Glomerular endothelial cell (primary cell): ENCODE measurements around the gene FNDC10. TPM values are rescaled to one million over a fixed set of nuclear protein-coding genes. Genes with fewer than 3 reads are reported as not detected.

Experiments used
- DNase-seq: peaks from one replicate; pipeline ENCODE4 v3.0.0-alpha.2; 2011; ENCODE audit warnings: low read depth, low spot score; ENCODE audit errors: extremely low read depth
- total RNA-seq: library from RNA; depleted of rRNA; stranded (reverse); fragments of >200 nt; gene quantifications from 2 replicates; pipeline ENCODE4 v1.2.3, GENCODE V29; 2015

Gene FNDC10
- total RNA-seq, 1 donor from 2014 or later, result 9.9 TPM

DNA sequence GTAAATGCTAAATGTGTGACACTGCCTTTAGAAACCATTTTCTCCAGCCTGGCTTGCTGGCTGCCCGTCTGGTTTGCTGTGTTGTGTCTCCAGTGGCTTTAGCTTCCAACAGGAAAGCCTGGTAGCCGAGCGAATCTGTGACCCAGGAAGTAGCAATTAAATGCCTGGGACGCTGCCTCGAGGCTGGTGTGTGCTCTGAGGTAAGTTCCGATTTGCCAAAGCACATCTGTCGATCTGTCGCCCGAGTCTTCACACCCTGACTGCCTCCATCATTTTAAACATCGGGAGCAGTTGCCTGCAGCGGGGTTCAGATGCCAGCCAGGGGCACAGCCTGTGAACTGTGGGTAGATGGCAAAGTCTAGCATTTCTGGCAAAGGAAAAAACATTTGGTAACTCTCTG lies 17.6 kb upstream of the FNDC10 start:
- DNase-seq, result no peak

DNA sequence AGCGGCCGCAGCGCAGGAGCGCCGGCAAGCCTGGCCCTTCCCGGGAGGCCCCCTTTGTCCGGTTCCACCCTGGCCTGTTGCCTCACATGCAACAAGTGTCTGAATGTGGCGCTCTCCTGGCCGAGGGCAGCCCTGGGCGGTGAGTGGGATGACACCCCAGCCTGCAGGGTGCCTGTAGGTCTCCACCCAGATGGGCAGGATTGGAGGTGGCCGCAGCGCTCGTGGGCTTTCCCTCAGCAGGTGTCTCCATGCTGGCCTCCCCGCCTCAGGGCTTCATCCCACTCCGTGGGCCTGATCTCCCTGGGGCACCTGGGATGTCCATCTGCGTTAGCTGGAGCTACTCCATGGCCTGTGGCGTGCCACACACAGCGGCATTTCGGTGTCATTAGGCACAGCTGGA lies 16.9 kb upstream of the FNDC10 start:
- no peak for DNase-seq

DNA sequence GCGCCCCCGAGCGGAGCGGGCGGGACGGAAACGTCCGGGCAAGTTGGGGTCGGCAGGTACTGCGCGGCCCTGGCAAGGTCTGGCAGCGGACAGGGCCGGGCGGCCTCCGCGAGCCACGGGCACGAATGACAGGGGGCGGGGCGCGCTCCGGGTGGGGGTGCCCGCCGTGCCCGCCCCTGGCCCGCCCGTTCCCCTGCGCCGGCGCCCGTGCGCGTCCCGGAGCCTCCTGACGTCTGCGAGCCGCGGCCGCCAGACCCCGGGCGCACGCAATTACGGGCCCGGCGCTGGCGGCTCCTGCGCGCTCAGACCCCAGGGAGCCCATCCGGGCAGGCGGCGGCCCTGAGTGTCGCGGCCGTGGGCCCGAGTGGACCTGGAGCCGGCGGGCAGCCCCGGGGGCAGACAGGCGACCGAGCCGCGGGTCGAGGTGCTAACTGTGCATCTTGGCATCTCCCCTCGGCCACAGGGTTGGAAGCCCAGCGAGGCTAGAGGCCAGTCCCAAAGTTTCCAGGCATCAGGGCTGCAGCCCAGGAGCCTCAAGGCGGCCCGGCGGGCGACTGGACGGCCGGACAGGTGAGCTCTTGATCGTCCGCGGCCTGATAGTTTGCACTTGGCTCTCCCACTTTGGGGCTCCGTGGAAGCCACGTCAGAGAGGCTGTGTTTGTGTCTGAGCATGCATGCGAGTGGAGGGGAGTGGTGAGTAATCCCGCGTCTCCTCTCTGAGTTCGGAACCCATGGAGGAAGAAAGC lies 16.3 kb upstream of the FNDC10 start:
- no peak for DNase-seq

DNA sequence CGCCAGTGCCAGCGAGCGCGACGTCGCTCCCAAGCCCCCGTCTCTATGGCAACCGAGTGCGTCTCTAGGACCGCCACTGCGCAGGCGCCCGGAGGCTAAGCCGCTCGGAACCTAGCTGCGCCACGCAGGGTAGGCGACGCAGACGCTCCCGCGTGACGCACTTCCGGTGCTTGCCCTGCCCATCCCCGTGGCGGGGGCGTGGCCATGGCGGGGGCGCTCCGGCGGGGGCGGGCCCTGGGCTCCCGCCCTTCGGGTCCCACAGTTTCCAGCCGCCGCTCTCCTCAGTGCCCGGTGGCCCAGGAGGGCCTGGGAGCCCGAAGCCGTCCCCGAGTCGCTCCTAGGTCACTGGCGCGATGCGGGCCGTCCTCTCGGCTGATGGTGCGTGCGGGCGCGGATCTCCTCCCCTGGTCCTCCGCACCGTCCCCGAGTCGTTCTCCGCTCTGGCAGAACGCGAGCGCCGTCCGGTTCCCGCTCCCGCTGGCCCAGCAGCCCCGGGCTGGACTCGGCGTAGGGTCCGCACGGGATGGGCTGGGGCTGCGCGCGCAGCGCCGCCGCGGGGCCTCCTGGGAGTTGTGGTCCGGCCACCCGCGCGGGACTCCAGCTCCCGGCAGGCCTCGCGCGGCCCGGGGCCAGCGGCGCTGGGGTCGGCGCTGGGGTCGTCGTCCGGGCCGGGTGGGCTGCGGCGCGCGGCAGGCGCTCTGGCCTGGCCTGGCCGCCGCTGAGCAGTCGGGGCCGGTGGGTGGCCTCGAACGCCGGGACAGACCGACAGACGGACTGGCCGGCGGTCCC lies 15.5 kb upstream of the FNDC10 start, which contains the start of gene MIB2:
MIB2 (plus strand) TSS at position 245 of the 789 bp plus-strand sequence. CDS start 7,953 bp downstream, outside the sequence.
- DNase-seq, result peak; percentile 58

DNA sequence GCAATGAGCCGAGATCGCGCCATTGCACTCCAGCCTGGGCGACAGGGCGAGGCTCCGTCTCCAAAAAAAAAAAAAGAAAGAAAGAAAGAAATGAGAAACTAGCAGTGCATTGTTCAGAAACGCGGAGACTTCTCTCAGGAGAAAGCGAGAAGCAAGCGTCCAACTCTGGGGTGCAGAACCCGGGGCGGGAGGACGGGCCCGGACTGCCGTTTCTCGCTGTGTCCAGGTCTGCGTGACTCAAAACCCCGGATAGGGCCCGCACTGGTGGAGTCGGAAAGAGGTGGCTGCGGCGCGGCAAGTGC lies 15.0 kb upstream of the FNDC10 start:
- DNase-seq, result no peak

DNA sequence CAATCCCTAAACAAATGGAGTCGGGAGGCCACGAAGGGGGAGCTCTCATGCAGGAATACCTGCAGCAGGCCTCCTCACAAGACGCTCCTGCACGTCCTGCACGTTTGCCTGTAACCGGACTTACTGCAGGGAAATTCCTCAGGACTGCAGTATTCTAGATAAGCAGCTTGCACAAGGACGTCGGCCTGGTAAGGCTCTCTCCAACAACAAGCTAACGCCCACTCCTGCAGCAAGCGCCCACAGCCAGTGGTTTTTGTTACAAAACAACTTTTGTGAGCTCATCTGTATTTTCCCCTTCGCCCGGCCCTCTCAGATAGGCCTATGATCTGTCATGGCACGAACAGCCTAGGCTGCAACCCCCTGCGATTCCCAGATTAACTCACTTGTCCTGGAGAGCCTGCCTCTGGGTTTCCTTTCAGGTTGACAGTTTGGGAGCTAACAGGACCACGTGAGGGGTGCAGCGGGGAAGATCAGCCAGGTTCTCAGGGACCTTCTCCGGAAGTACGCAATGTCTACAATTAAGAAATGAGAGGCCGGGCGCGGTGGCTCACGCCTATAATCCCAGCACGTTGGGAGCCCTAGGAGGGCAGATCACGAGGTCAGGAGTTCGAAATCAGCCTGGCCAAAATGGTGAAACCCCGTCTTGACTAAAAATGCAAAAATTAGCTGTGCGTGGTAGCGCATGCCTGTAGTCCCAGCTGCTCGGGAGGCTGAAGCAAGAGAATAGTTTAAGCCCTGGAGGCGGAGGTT lies 14.4 kb upstream of the FNDC10 start:
- DNase-seq, result no peak

DNA sequence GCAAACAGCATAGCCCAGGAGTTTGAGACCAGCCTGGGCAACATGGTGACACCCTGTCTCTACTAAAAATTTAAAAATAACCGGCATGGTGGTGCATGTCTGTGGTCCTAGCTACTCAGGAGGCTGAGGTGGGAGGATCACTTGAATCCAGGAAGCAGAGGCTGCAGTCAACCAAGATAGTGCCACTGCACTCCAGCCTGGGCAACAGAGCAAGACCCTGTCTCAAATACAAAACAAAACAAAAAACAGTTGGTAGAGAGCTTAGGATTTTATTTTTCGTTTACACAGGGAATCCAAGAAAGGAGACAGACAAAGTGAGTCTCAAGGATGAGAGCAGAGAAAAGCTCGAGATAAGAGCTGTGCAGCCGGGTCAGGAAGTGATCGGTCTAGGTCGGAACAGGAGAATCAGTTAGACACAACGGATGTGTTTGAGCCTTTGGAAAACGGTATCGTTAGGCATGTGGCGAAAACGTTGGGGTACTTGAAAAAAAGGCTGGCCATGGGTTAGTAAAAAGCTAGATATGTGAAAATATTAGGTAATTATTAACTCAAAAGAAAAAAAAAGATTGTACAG lies 13.7 kb upstream of the FNDC10 start:
- DNase-seq, result no peak

DNA sequence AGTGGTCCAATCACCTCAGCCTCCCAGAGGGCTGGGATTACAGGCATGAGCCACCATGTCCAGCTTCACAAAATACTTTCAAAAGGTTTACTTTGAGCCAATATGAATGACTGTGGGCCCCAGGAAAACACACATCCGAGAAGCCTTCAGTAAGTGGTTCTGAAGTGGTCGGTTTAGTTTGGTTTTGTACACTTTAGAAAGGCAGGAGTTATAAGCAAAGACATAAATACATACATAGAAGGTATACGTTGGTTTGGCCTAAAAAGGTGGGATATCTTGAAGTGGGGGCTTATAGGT lies 12.1 kb upstream of the FNDC10 start:
- DNase-seq, result no peak

DNA sequence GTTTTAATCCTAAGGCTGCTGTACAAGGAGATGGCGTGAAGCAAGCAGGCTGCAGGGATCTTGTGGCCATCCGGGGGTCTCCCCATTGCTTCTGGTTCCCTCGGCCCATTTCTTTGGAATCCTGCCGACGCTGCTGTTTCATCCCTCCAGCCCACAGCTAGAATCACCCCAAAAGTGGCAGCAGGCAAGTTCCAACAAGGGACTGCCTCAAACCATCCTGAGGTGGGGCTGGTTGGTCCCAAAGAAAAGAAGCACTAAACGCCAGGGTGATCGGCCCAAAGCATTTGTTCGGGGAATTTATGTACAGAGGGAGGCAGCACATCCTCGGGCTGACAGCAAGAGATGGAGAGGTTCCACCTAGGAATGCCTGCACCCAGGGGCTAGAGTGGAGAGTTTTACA lies 10.9 kb upstream of the FNDC10 start:
- DNase-seq, result no peak

DNA sequence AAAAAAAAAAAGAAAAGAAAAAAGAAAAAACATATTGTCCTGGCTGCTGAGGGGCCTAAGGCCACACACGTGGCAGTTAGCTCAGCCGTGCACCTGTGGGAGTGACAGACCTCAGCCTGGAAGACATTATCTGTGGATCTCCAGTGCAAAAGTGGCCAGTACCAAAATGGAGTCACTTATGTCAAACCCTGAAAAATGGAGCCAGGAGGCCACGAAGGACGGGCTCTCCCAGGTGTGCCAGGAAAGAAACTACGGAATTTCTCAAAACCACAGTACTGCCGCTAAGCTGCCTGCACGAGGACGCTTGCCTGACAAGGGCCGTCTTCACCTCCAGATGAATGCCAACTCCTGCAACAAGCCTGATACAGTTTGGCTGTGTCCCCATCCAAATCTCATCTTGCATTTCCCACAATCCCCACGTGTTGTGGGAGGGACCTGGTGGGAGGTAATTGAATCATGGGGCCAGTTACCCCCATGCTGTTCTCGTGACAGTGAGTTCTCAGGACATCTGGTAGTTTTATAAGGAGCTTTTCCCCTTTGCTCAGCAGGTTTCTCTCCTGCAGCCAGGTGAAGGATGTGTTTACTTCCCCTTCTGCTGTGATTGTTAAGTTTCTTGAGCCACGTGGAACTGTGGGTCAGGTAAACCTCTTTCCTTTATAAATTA lies 10.0 kb upstream of the FNDC10 start:
- DNase-seq, result no peak

DNA sequence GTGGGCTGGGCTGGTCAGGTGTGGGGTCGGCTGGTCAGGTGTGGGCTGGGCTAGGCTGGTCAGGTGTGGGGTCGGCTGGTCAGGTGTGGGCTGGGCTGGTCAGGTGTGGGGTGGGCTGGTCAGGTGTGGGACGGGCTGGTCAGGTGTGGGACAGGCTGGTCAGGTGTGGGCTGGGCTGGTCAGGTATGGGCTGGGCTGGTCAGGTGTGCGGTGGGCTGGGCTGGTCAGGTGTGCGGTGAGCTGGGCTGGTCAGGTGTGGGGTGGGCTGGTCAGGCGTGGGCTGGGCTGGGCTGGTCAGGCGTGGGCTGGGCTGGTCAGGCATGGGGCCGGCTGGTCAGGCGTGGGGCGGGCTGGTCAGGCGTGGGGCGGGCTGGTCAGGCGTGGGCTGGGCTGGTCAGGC lies 6.3 kb upstream of the FNDC10 start:
- DNase-seq, result no peak

DNA sequence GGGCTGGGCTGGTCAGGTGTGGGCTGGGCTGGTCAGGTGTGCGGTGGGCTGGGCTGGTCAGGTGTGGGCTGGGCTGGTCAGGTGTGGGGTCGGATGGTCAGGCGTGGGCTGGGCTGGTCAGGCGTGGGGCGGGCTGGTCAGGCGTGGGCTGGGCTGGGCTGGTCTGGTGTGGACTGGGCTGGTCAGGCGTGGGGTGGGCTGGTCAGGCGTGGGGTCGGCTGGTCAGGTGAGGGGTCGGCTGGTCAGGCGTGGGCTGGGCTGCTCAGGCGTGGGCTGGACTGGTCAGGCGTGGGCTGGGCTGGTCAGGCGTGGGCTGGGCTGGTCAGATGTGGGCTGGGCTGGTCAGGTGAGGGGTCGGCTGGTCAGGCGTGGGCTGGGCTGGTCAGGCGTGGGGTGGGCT lies 5.8 kb upstream of the FNDC10 start:
- no peak for DNase-seq

DNA sequence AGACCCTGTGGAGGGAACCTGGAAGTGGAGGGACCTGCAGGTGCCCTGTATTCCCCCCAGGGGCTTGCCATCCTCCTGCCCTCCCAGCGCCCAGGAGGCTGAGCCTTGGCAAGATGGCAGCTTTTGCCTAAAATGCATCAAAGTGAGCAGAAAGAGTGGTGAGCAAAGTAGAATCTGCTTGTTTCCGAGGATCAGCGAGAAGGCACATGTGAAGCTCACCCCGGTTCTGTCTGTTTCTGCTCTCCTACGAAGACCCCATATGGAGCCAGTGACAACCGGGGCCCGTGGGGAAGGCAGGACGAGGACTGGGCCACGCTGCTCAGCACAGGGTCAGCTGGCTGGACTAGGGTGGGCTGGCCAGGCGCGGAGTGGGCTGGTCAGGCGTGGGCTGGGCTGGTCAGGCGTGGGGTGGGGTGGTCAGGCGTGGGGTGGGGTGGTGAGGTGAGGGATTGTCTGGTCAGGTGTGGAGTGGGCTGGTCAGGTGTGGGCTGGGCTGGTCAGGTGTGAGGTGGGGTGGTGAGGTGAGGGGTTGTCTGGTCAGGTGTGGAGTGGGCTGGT lies 5.2 kb upstream of the FNDC10 start:
- no peak for DNase-seq

DNA sequence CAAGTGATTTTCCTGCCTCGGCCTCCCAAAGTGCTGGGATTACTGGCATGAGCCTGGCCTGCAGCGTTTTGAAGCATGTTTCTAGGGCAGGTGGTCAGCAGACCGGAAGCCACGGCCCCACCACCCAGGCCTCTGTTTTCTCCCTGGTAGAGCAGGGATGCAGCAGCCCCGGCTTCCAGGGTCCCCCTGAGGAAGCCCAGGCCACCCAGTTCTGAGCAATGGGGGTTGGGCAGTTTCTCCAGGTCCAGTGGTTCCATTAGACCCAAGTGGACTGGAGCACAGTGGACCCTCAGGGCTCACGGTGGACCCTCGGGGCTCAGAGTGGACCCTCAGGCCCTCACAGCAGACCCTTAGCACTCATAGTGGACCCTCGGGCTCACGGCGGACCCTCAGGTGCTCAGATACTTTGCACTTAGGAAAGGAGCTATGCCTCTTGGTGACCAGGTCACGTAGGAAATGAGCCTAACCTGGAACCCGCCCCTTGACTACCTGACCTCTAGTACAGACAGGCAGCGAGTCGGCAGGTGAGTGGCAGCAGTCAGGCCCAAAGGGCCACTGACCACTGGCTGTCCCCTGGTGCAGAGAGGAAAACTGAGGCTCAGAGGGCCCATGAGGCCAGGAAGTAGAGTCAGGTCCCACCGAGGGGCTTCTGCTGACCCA lies 4.6 kb upstream of the FNDC10 start:
- no peak for DNase-seq

DNA sequence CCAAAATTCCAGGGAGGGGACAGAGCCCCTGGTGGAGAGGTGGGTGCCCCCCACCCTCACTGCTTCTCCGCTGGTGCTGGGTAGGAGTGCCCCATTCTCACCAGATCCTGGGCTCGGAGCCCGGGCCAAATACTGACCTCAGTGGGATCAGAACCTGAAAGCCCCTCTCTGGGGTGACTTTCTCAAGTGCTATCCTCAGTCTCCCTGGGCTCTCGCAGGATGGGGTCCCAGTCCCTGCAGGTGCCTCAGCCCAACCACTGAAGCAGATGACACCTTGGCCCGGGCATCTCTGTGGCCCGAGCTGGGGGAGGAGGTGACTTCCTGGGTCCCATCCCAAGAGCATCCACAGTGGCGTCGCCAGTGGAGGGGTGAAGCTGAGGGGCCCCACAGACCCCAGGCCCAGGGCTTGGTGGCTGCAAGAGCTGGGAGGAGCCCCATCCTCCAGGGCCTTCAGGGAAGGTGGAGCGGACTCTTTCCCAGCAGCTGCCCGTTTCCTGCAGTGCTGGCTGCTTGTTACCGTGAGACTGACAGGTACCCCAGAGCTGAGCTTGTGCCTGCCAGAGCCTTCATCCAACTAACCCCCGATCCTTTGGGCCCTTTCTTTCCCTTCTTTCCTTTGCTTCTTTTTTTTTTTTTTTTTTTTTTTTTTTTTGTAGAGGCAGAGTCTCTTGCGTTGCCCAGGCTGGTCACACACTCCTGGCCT lies 3.9 kb upstream of the FNDC10 start:
- DNase-seq, result no peak

DNA sequence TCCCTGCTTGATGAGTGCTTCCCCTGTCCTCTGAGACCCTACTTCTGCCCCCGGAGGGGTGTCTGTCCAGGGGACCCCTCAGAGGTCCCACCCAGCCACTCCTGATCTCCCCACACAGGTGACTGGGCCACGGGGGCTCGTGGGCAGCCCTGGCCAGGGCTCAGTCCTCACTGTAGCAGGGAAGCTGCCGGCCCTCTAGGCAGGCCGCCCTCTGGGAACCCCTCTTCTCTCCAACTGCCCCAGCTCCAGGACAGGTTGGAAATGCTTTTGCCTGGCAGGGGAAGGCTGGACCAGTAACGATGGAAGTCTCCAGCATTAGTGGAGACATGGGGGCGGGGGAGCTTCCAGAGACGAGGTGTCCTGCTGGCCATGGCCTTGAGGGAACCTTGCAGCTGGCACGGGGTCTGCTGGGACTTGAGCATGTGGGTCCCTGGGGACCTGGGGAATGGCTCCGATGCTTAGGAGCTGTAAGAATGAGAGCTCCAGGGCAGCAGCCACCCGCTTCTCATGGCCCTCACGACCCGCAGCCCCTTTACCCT lies 3.1 kb upstream of the FNDC10 start:
- DNase-seq, result no peak

DNA sequence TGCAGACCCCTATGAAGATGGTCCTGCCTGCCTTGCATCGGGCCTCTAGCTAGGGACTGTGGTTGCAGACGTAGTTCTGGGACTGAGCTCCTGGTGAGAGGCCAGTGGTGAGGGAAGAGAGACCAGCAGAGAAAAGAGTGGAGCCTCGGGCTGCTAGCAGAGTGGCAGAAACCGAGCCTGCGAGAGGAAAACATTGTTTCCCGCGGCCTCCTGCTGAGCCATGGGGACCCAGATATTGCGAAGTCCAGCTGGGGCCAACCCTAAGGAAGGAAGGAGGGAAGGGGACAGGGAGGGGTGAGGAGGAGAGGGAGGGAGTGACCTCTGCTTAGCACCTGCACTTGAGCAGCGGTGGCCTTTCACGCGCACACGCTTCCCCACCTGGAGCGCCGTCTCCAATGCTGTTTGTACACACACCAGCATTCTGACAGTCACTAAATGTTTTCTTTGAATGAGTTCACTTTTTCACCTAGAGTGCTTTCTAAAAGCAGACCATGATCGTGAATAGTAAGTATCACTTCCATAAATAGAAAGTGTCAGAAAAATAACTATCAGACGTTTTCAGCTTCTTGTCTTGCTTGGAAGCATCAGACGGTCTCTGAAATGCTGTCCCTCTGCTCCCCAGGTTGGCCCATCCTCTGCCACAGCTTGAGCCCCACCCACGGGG lies 2.5 kb upstream of the FNDC10 start:
- DNase-seq, result no peak

DNA sequence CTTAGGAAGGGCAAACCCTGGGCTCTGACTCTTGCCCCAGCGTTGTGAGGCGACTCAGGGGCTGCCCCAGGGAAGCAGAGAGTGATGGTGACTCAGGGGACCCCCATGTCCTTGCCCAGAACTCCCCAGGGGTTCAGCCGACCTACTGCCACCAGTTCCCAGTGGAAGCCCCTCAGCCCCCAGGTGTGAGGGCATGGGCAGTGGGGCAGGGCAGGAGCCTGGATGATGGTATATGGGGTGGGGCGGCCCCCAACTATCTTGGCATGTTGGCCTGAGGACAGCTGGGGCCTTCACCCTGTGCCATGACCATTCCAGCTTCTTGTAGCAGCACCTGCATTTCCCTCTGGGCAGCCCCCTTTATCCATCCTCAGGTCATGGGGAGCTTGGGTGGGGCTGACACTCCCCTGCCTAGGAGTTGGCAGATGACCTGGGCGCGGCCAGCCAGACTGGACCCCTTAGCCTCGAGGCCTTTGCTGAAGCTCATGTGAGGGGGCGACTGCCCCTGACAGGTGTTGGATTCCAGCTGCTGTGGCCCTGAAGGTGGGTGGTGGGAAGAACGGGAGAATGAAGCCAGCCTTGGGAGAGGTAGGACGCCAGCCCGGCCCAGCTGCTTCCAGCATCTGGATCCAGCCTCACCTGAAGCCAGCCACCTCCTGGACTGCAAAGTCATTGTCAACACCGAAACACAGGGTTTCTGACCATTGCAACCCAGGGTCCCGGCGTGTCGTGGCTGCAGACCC lies 1.8 kb upstream of the FNDC10 start:
- DNase-seq, result no peak
